Measurements from ENCODE around the gene CFAP141.
A peak's percentile ranks its signal among the peaks of the same experiment; 100 is the strongest.
"Not testable (repeated sequence)": the region's sequence is repeated elsewhere in the genome, so short reads cannot be mapped to it uniquely, and the experiment has no call there.

Gene CFAP141

DNA sequence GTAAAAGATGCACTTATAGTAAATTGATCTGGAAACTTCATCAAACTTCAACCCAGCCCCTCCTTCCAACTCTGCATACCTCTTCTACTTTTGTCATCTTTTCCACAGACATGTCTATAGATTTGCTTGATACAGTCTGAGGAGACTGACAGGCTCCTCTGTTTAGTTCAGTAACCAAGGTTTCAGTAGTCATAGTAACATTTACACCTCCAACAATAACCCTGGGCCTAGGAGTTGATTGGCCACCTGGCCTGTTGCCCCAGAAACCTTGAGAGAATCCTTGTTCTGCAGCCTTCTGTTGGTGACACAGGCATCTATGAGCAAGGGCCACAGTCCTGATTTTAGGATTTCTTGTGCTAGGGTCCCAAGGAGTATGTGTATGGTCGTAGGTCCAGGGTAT is at the start of gene CFAP141:
CFAP141 (minus strand) TSS at position 138 of the 400 bp plus-strand sequence; CDS start at position 112, 26 bp downstream.
- DNase-seq: peak; percentile 22

DNA sequence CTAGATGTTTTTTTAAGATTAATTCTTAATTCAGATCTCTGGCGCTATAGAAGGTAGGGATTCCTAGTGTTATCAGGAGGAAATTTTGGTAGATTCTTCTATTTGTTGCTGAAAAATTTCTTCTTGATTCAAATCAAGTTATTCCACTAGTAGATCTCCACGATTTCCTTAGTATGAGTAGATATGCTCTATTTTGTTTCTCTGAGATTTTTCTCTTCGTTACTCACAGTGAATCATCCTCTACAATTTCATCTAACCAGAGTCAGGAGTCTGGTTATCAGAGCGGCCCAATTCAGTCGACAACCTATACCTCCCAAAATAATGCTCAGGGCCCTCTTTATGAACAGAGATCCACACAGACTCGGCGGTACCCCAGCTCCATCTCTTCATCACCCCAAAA is 47.5 kb upstream of the CFAP141 start:
- DNase-seq: no peak

DNA sequence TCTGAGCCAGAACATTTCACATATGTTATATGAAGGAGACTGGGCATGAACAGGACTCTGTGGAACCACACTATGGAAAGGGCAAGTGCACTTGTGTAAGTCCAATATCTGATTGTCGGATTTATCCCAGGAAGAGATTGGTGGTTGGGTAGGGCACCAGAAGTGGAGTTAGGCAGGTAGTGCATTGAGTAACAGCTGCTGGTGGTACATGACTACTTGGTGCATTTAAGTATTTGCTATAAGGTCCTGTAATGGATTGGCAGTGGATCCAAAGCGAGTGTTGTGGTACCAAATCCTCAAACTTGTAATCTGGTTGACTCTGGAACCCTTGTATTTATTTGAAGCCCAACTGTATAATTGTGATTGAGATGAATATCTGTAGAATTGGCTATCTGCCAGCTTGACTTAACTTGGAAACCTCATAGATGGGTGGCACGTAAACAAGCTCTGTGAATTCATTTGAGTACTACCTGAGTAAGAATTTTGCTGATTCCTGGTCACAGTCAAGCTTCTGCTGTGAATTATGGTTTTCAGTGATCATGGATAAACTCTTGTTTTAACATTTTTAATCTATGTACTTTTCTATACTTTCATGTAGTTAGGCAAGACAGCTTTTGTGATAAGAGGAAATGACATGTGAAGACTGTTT is 35.7 kb upstream of the CFAP141 start:
- DNase-seq: peak; percentile 12

DNA sequence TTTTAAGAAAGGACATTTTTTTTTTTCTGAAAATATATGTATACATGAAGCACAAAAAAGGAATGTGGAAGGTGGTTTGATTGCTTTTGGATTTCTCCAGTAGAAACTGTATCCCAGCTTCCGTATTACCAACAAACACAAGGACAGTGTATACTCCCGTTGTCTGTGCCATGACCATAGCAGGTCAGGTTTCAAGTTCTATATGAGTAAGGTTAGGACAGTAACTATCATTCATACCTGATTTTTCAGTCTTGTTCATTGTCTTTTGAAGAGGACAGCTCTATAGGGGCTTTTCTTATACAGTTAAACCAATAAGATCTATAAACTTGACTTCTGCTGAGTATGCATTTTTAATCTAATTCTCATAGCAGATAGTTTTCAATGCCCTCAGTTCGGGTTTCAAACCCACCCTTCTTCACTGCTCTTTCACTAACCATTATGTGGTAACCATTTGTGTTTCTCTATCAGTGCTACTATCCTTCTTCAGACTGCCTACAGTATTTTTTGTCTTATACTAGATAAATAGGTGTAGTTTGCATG is 34.2 kb upstream of the CFAP141 start:
- no peak for DNase-seq

DNA sequence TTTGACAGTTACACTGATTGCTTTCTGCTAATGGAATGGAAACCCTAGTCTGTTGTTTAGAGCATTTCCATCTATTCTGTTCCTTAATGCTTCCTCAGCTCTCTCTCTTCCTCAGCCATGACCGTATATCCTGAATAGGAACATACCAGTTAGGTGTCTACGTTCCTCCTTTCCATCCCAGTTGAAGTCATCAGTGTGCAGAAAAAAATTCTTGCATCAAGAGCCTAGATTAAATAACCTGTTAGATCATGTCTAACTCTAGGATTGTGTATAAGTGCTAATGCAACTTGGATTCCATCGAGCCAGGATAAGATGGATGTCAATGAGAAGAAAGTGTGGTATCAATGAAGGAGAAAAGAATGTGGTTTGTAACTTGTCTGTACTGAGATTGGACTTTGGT is 33.4 kb upstream of the CFAP141 start:
- DNase-seq: no peak

DNA sequence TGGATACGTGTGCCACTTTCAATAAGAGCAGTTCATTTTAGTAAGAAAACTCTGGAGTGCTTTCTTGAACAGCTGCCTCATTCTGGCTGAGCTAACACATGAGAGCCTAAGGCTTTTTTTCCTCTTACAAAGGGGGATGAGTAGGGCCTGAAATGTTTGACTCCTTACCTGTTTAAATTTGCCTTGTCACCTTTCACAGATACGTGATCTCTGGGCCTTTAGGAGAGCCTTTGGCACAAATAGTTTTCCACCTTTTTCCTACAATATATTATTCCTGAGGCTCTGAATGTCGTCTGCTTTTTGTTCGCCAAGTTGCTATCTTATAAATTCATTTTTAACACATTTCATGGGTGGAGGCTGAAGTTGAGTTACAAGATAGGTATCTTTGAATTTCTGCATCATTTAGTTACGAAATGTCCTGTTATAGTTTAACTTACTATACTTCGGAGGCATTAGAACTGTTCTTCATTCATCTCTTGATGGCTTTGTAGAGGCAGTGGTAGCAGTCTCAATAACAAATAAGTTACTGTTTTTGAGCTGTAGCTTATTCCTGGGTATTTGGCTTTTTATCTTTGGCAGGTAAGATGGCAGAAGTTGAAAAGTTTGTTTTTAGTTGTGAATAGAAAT is 31.9 kb upstream of the CFAP141 start:
- DNase-seq: no peak

DNA sequence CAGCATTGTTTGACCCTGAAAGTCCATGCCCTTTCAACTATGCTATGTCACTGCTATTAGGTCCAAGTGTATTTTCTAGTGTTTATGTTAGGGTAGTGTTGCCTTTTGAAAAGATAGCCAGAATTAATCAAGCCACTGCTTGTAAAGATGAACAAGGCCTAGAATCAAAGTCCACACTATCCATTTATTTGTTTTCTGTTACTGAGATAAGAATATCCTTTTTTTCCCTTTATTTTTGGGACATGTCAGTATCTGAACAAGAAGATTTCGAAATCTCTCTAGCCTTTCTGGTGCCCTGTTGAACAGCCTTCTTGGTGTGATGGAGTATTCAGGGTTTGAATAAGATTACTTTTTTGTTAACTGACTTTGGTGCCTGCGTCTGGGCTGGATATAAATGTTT is 31.3 kb upstream of the CFAP141 start:
- no peak for DNase-seq

DNA sequence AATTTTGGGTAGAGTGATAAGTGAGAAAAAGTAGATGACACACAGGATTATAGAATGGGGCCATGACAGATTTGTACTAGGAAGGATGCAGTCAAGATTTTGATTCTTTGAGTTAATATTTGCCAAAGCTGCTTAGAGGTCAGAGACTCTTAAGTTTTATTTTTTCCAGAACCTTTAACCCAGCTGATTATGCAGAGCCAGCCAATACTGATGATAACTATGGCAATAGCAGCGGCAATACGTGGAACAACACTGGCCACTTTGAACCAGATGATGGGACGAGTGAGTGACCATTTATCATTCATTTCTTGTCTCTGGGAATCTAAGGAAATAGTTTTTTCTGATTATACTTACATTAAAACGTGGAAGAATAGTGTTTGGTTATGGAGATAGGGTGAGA is 30.7 kb upstream of the CFAP141 start:
- no peak for DNase-seq

DNA sequence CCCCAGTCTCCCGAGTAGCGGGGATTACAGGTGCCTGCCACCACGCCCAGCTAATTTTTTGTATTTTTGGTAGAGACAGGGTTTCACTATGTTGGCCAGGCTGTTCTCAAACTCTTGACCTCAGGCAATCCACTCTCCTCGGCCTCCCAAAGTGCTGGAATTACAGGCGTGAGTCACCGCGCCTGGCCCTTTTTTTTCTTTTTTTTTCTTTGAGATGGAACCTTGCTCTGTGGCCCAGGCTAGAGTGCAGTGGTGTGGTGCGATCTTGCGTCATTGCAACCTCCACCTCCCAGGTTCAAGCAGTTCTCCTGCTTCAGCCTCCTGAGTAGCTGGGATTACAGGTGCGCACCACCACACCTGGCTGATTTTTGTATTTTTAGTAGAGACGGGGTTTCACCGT is 27.0 kb upstream of the CFAP141 start:
- DNase-seq: not testable (repeated sequence)

DNA sequence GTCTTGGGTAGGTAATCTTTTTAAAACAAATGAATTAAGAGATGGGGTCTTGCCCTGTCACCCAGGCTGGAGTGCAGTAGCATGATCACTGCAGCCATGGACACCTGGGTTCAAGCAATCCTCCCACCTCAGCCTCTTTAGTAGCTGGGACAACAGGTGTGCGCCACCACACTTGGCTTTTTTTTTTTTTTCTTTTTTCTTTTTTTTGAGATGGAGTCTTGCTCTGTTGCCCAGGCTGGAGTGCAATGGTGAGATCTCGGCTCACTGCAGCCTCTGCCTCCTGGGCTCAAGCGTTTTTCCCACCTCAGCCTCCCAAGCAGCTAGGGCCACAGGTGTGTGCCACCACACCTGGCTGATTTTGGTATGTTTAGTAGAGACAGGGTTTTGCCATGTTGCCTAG is 25.0 kb upstream of the CFAP141 start:
- not testable (repeated sequence) for DNase-seq

DNA sequence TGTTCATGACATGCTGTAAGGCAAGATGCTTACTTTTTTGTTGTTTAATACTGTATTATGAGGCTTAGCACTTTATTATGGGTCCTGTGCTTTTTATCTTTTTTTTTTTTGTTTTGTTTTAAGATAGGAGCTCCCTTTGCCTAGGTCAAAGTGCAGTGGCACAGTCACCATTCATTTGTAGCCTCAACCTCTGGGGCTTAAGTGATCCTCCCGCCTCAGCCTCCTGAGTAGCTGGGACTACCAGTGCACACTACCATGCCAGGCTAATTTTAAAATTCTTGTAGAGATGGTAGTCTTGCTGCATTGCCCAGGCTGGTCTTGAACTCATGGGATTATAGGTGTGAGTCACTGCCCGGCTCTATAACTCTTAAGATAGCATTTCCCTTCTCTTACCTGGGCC is 19.2 kb upstream of the CFAP141 start:
- DNase-seq: no peak

DNA sequence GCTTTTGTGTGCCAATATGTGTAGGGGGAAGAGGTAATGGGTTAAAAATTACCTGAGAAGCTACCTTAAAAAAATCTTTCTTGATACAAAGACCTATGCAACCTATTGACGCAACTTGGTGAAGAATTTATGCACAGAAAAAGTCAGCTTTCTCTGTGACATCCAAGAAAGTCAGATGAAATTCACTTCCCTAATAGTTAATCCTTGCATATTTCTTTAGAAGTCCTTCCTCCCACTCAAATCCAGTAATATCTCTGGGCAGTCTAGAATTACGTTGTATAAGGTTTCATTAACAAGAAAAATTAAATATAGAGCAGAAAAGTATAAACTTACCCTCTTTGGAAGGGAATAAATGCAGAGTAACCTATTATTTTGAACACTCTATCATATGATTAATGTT is 17.5 kb upstream of the CFAP141 start:
- no peak for DNase-seq

DNA sequence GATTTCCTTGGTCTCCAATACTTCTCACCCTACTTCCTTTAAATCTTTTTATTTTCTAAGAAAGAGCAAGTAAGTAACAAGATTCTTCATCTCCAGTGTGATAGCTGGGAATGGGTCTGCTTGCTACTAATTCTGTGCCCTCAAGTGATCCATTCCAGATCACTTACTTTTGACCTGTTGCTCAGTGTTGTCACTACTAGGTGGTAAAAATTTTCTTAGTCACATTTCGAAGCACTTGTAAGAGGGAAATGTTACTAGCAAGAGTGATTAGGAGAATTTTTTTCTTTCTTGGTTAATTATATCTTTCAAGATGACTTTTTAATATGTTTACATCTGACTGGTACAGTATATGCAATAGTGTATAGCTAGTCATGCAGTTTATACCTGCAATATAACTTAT is 16.8 kb upstream of the CFAP141 start:
- no peak for DNase-seq

DNA sequence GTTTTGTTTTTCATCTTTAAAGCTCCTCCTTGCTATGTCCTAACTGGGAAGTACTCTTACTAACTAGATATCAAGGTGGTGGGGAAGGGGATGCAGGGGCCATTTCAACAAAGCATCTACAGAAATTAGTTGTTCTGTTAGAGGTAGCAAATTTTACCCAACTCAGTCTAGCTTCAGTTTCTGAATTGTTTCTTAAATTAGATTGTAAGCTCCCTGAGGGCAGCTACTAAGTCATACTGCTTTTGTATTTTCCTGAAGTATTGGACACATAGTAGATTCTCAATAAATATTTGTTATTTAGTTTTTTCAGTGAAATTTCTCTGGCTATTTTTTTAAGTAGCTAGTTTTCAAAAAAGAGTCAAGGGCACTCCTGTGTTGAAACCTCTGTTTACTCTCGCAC is 16.4 kb upstream of the CFAP141 start:
- no peak for DNase-seq

DNA sequence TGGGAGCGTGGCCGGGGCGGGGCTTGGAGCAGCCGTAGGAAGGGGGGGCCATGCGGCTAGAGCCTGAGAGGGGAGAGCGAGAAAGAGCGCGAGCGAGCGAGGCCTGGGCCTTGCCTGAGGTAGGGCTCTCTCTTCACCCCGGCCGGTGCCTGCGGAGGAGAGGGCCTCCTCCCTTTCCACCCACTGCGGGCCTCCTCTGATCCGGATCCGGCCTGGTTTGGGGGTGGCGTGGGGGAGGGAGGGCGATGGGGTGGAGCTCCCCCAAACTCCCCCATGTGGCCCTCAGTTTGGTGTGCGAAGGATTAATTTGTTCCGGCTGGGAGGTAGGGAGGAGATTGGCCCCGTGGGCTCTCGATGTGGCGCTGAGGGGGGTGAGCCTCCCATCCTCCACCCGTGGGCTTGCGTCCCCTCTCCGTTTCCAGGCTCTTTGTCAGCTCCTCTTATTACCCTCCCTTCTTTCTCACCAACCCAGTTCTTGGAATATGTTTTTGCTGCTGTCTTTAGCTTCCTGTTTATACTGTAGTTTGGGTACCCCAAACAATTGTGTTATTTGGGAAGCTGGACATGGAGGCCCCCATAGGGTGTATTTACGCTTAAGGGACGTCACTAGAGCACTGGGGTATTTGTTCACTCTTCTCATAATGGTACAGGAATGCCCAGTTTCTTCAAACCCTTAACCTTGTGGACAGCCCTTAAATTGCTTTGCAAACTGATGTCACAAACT is 15.3 kb upstream of the CFAP141 start:
- peak; percentile 73 for DNase-seq

DNA sequence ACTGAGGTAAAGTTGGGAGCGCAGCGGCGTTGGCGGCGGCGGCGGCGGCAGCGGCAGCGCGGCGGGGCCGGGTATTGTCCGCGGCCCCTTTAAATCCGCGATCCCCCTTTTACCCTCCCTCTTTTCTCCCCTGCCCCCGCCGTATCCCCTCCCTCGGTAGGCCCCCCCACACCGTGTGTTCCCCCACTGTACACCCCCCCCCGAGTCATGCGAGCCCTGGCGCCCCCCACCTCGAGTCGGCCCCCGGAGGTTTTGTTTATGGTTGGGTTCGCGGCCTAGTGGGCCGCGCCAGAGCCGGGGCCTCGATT is 14.8 kb upstream of the CFAP141 start:
- DNase-seq: no peak

DNA sequence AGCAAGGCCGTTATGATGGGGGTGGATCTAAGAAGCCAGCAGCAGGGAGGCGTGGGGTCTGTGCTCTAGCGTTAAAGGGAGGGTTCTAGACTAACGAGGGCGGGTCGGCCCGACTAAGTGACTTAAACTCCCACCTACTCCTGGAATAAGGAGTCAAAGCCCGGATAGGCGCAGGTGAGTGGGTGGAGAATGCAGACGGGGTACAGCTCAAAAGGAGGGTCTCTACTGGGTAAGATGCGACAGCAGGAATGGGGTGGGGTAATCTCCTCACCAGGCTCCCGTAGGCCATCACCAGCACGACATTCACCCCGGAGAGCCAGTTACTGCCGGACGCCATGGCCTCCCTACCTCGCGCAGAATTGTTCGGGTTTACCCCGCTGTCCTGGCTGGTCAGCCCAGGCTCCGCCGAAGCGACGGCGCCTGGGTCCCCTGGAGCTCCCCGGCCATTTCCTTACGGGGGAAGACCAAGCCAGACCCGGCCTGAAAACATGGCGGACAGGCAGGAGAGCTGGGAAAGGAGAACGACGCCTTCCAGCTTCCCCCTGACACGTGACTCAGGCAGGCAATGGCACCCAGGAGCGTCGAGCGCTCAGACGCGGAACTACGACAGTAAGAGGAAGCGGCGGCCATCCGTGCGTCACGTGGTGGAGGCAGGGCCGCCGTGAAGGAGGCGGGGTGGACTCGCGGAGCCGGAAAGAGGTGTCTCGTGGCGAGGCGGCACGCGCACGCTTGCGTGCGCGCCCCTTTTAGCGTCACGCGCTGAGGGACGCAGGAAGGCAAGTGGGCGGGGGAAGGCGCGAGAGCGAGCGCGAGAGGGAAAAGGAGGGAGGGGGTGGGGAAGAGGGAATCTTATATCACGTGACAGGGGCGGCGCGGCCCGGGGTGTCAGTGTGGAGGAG is 14.2 kb upstream of the CFAP141 start, which contains the start of gene UBAP2L:
UBAP2L (plus strand) TSS at position 885 of the 899 bp plus-strand sequence. CDS start 4,169 bp downstream, outside the sequence.
- DNase-seq: peak; percentile 100

DNA sequence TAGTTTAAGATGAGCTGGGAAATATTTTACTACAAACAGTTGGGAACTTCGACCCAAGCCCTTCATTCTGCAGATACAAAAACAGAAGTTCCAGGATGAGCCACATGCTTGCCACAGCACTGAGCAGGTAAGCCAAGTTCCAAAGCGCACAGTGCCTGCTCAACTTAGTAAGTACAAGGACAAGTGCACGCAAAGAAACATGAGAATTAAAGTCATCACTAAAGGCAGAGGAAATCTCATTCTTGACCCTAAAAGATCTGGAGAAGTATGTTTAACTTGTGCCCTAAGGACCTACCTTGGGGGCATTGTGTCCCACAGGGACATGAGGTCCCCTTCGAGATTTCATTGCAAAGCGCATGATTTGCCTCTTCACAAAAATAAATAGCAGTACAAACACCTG is 13.4 kb upstream of the CFAP141 start:
- DNase-seq: no peak

DNA sequence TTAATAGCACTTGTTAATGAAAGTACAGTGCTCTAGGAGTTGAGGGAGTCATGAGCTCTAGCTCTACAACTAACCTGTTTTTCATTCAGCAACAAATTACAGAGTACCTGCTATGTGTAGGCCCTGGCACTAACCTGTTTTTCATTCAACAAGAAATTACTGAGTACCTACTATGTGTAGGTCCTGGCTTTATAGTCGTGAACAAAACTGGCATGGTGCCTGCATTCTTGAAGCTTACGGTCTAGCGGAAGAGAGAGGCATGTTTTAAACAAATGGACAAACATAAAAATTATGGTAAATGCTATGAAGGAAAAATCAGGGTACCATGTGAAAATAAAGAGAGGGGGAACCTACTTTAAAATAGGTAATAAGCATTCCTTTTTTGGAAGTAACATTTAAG is 12.4 kb upstream of the CFAP141 start:
- DNase-seq: no peak

DNA sequence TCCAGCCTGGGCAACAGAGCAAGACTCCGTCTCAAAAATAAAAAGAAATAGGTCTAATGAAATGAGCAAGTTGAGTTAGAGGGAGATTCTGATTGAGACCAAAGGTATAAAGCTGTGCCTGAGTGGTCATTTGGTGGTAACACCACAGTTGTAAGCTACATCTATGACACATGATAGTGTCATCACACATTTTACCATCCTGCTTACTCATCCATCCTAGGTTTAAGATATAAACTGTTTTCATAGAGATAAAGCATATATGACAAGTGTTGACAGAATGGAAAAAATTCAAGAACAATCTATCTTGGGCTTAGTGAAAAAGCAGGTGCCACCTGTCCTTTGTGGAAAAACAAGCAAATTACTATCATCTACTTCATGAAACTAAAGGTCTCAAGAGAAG is 7.1 kb upstream of the CFAP141 start:
- DNase-seq: no peak

DNA sequence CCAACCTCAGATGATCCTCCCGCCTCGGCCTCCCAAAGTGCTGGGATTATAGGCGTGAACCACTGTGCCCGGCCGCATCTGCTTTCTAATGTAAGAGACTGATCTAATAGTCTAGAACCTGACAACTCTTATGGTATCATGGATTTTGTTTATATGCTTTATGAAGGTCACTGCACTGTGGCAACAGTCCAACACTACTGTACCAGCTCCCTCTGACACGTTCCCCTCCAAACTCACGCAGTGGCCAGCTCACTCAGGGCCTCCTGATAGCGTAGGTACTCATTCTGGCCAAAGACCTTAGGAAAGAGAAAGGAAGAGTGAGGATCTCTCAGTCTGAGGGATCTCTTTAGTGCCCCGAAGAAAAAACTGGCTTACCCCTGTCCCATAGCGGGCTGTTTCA is 6.0 kb upstream of the CFAP141 start:
- DNase-seq: no peak

DNA sequence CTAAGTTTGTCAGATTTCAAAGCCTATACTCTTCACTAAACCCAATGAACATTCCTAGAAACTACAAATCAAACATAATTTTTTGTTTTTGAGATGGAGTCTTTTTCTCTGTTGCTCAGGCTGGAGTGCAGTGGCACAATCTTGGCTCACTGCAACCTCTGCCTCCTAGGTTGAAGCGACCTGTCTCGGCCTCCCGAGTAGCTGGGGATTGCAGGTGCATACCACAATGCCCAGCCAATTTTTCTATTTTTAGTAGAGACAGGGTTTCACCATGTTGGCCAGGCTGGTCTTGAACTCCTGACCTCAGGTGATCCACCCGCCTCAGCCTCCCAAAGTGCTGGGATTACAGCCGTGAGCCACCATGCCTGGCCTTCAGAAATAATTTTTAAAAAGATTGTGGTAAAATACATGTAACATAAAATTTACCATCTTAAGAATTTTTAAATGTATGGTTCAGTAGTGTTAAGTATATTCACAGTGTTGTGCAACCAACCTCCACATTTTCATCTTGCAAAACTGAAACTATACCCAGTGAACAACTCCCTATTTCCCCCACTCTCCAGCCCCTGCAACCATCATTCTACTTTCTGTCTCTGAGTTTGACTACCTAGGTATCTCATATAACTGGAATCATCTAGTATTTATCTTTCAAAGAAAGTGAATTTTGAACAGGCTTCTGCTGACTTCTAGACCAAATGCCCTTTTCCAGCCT is 2.7 kb upstream of the CFAP141 start:
- no peak for DNase-seq
